GM20000 (cell line): ENCODE results near the gene RPRM.

ENCODE experiments used
- DNase-seq: peaks from one replicate; pipeline ENCODE4 v3.0.0; 2012; ENCODE audit warnings: low spot score
- CTCF ChIP-seq: IDR thresholded peaks from 2 replicates; pipeline ENCODE4 v1.5.1; 2012; ENCODE audit warnings: mild to moderate bottlenecking, control low read depth; ENCODE audit errors: extremely low read depth, missing control alignments

The RPRM gene

GRCh38 chr2:153497938-153498629, 19.5 kb upstream of the RPRM start:
- no peak for DNase-seq
- TF ChIP-seq CTCF: no peak

GRCh38 chr2:153495725-153496124, 17.2 kb upstream of the RPRM start:
- DNase-seq: no peak
- no peak for TF ChIP-seq CTCF

GRCh38 chr2:153488072-153488471, 9.5 kb upstream of the RPRM start:
- no peak for DNase-seq
- TF ChIP-seq CTCF: no peak

GRCh38 chr2:153487448-153487847, 8.9 kb upstream of the RPRM start:
- DNase-seq: no peak

GRCh38 chr2:153479573-153479972, 1.0 kb upstream of the RPRM start:
- DNase-seq: no peak

More at GRCh38 chr2:153487448-153487847, 8.9 kb upstream of the RPRM start:
- no peak for TF ChIP-seq CTCF

GRCh38 chr2:153477636-153478288, 800 bp downstream of the RPRM start:
- TF ChIP-seq CTCF: no peak
- DNase-seq: peak; percentile 17

More at GRCh38 chr2:153479573-153479972, 1.0 kb upstream of the RPRM start:
- no peak for TF ChIP-seq CTCF

- peak; percentile 8 for DNase-seq
- no peak for TF ChIP-seq CTCF
Measured at GRCh38 chr2:153476816-153477635, 1.5 kb downstream of the RPRM start.
